Measurements from ENCODE around the gene PFKFB3. TPM values are rescaled to one million over a fixed set of nuclear protein-coding genes. Genes with fewer than 3 reads are reported as not detected.
A peak's percentile ranks its signal among the peaks of the same experiment; 100 is the strongest.

PFKFB3 gene
- total RNA-seq, 1 donor from 2014 or later, result 137 TPM

- H3K27me3 Mint-ChIP-seq (ENCODE audit: unreplicated experiment), result peaks cover 12% of the 10 kb centered on the region
These were observed 3.5 kb upstream of the PFKFB3 start for GRCh38 chr10:6199131-6199733.

DNA sequence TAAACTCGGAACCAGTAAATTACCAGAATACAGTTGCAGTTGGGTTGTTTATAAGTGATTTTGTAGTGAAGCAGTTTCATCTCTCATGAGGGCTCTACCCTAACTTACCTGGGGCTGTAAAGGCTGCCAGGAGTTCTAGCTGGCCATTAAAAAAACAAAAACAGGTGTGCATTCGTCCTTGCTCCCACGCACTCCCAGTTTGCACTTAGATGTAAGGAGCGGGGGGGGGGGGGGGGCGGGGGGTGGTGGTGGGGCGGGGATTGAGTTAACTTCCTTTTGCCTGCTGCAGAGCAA lies 2.3 kb upstream of the PFKFB3 start:
- H3K27ac Mint-ChIP-seq (ENCODE audit: unreplicated experiment), result no peak overlapping the region
- peaks cover 14% of the 10 kb centered on the region for H3K4me1 Mint-ChIP-seq (ENCODE audit: low read depth, unreplicated experiment)
- H3K36me3 Mint-ChIP-seq (ENCODE audit: unreplicated experiment), result peaks cover 6% of the 10 kb centered on the region
- TF ChIP-seq, protein P1, sequence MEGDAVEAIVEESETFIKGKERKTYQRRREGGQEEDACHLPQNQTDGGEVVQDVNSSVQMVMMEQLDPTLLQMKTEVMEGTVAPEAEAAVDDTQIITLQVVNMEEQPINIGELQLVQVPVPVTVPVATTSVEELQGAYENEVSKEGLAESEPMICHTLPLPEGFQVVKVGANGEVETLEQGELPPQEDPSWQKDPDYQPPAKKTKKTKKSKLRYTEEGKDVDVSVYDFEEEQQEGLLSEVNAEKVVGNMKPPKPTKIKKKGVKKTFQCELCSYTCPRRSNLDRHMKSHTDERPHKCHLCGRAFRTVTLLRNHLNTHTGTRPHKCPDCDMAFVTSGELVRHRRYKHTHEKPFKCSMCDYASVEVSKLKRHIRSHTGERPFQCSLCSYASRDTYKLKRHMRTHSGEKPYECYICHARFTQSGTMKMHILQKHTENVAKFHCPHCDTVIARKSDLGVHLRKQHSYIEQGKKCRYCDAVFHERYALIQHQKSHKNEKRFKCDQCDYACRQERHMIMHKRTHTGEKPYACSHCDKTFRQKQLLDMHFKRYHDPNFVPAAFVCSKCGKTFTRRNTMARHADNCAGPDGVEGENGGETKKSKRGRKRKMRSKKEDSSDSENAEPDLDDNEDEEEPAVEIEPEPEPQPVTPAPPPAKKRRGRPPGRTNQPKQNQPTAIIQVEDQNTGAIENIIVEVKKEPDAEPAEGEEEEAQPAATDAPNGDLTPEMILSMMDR (IDR thresholded peaks at IDR 0.05; ENCODE audit: partially characterized antibody, unreplicated experiment), result no peak
- H3K9me3 Mint-ChIP-seq (ENCODE audit: unreplicated experiment), result peaks cover 13% of the 10 kb centered on the region
- H3K4me3 Mint-ChIP-seq (ENCODE audit: unreplicated experiment), result peak overlapping the region; percentile 77
- no peak for DNase-seq
- peaks cover 19% of the 10 kb centered on the region for H3K27me3 Mint-ChIP-seq (ENCODE audit: unreplicated experiment)

More at GRCh38 chr10:6199131-6199733, 3.5 kb upstream of the PFKFB3 start:
- DNase-seq, result no peak
- Mint-ChIP-seq H3K4me3 (ENCODE audit: unreplicated experiment) (no peak overlapping the region), H3K27ac (ENCODE audit: unreplicated experiment) (no peak overlapping the region), H3K4me1 (ENCODE audit: low read depth, unreplicated experiment) (peaks cover 15% of the 10 kb centered on the region), H3K9me3 (ENCODE audit: unreplicated experiment) (peaks cover 5% of the 10 kb centered on the region), H3K36me3 (ENCODE audit: unreplicated experiment) (peaks cover 6% of the 10 kb centered on the region)
- TF ChIP-seq, protein P1 (IDR thresholded peaks at IDR 0.05; ENCODE audit: partially characterized antibody, unreplicated experiment), result no peak

DNA sequence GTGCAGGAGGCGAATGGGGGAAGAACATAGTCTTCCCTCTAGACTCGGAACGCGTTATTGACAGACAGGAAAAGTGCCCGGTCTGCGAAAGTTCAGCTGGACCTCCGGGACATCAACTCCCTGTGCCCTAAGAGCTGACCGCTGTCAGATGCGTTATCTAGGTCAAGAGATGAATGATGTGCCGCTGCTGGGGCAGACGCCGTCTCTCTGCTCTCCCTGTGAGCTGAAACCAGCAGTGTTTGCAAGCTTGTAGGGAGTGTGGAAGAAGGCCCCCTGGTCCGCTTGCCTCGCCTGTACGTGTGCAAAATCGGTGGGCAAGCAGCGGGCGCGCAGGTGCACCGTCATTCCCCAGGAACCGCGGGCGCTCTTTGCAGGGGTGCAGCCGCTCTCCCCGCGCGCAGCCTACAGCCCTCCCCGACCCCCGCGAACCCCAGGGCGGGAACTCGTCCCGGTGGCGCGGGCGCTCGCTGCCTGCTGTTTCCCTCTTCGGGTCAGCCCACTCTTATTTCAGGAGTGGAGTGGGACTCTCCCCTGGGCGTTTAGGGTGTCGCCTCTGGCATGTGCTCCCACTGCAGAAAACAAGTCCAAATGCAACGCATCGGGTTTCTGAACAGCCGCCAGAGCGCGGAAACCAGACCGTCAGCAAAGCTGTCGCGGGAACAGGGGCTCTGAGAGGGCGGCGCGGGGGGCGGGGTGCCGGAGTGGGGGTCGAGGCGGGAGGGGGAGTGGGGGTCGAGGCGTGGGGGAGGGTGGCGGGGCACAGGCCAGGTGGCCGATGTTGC lies 1.8 kb upstream of the PFKFB3 start:
- peaks cover 19% of the 10 kb centered on the region for H3K27me3 Mint-ChIP-seq (ENCODE audit: unreplicated experiment)
- peaks cover 13% of the 10 kb centered on the region for H3K9me3 Mint-ChIP-seq (ENCODE audit: unreplicated experiment)
- H3K4me1 Mint-ChIP-seq (ENCODE audit: low read depth, unreplicated experiment), result peaks cover 10% of the 10 kb centered on the region
- DNase-seq, result peak; percentile 62
- H3K36me3 Mint-ChIP-seq (ENCODE audit: unreplicated experiment), result peaks cover 6% of the 10 kb centered on the region
- H3K27ac Mint-ChIP-seq (ENCODE audit: unreplicated experiment), result no peak overlapping the region
- H3K4me3 Mint-ChIP-seq (ENCODE audit: unreplicated experiment), result peak overlapping the region; percentile 77
- TF ChIP-seq, protein P1 (IDR thresholded peaks at IDR 0.05; ENCODE audit: partially characterized antibody, unreplicated experiment), result no peak

- TF ChIP-seq, protein P1 (IDR thresholded peaks at IDR 0.05; ENCODE audit: partially characterized antibody, unreplicated experiment), result no peak
- DNase-seq, result peak; percentile 67
These were observed 1.2 kb upstream of the PFKFB3 start for GRCh38 chr10:6201516-6201975.

More at GRCh38 chr10:6201516-6201975, 1.2 kb upstream of the PFKFB3 start:
- H3K27ac Mint-ChIP-seq (ENCODE audit: unreplicated experiment), result peak overlapping the region; percentile 43
- H3K36me3 Mint-ChIP-seq (ENCODE audit: unreplicated experiment), result peaks cover 6% of the 10 kb centered on the region
- peaks cover 10% of the 10 kb centered on the region for H3K4me1 Mint-ChIP-seq (ENCODE audit: low read depth, unreplicated experiment)
- peak overlapping the region; percentile 81 for H3K4me3 Mint-ChIP-seq (ENCODE audit: unreplicated experiment)
- H3K9me3 Mint-ChIP-seq (ENCODE audit: unreplicated experiment), result peaks cover 13% of the 10 kb centered on the region
- H3K27me3 Mint-ChIP-seq (ENCODE audit: unreplicated experiment), result peaks cover 19% of the 10 kb centered on the region
